GM23338 (cell line): Measurements from ENCODE around the gene TNRC18. TPM values are rescaled to one million over a fixed set of nuclear protein-coding genes. Genes with fewer than 3 reads are reported as not detected.

Experiments
- ATAC-seq: fragments of 200-7000 bp; cut with Tn5 transposase; 3 replicates; pipeline ENCODE4 v1.9.1; 2020
- DNase-seq: peaks from one replicate; pipeline ENCODE4 v3.0.0-alpha.2; 2015; ENCODE audit warnings: low spot score
- H2AFZ ChIP-seq: fragments of 200-600 bp; sonication (generic); 2 replicates; pipeline ENCODE4 v1.8.0; 2016; ENCODE audit warnings: antibody characterized with exemption, mild to moderate bottlenecking, moderate library complexity
- H3F3A ChIP-seq: fragments of 200-600 bp; sonication (generic); replicated peaks from 2 replicates; pipeline ENCODE4 v1.8.0; 2017; ENCODE audit warnings: antibody characterized with exemption, mixed run types, low read depth
- H3K27ac ChIP-seq: fragments of 200-600 bp; sonication (generic); 2 replicates; pipeline ENCODE4 v1.6.1; 2016; ENCODE audit warnings: low read depth
- H3K27me3 ChIP-seq: fragments of 200-600 bp; sonication (generic); 2 replicates; pipeline ENCODE4 v1.8.0; 2016; ENCODE audit warnings: mild to moderate bottlenecking, mixed run types, moderate library complexity; ENCODE audit not compliant: insufficient read depth
- H3K36me3 ChIP-seq: fragments of 200-600 bp; sonication (generic); 2 replicates; pipeline ENCODE4 v1.8.0; 2016; ENCODE audit warnings: mild to moderate bottlenecking; ENCODE audit not compliant: insufficient read depth
- H3K4me1 ChIP-seq: fragments of 200-600 bp; sonication (generic); 2 replicates; pipeline ENCODE4 v1.8.0; 2016; ENCODE audit warnings: mild to moderate bottlenecking, moderate library complexity; ENCODE audit not compliant: insufficient read depth
- H3K4me2 ChIP-seq: fragments of 200-600 bp; sonication (generic); 2 replicates; pipeline ENCODE4 v1.7.1; 2017; ENCODE audit warnings: mixed run types
- H3K4me3 ChIP-seq: fragments of 200-600 bp; sonication (generic); 2 replicates; pipeline ENCODE4 v1.6.1; 2016; ENCODE audit warnings: mixed run types
- H3K79me2 ChIP-seq: fragments of 200-600 bp; sonication (generic); replicated peaks from 2 replicates; pipeline ENCODE4 v1.8.0; 2017; ENCODE audit warnings: mild to moderate bottlenecking; ENCODE audit not compliant: insufficient read depth
- H3K9me2 ChIP-seq: fragments of 200-600 bp; sonication (generic); 2 replicates; pipeline ENCODE4 v1.8.0; 2017; ENCODE audit not compliant: insufficient read depth
- H4K20me1 ChIP-seq: fragments of 200-600 bp; sonication (generic); replicated peaks from 2 replicates; pipeline ENCODE4 v1.8.0; 2017; ENCODE audit warnings: mild to moderate bottlenecking; ENCODE audit not compliant: insufficient read depth
- H3K27ac Mint-ChIP-seq: 2 replicates; pipeline ENCODE4 v1.8.0; 2020; ENCODE audit warnings: inconsistent platforms, mild to moderate bottlenecking, moderate library complexity, mixed read lengths
- H3K27me3 Mint-ChIP-seq: 3 replicates; pipeline ENCODE4 v1.8.0; 2022; ENCODE audit warnings: low read depth, mild to moderate bottlenecking, moderate library complexity, mixed read lengths, inconsistent platforms; ENCODE audit not compliant: insufficient read depth, poor library complexity
- H3K36me3 Mint-ChIP-seq: 3 replicates; pipeline ENCODE4 v1.8.0; 2021; ENCODE audit warnings: low read depth, mild to moderate bottlenecking, inconsistent platforms, moderate library complexity, mixed read lengths
- H3K4me1 Mint-ChIP-seq: 3 replicates; pipeline ENCODE4 v1.8.0; 2020; ENCODE audit warnings: mild to moderate bottlenecking, inconsistent platforms, mixed read lengths
- H3K4me3 Mint-ChIP-seq: 3 replicates; pipeline ENCODE4 v1.8.0; 2021; ENCODE audit warnings: moderate library complexity, mild to moderate bottlenecking, inconsistent platforms, mixed read lengths
- H3K9me3 Mint-ChIP-seq: 3 replicates; pipeline ENCODE4 v1.8.0; 2020; ENCODE audit warnings: moderate library complexity, mild to moderate bottlenecking, inconsistent platforms, mixed read lengths
- CREB1 ChIP-seq: fragments of 250-450 bp; sonication (Bioruptor Pico); IDR thresholded peaks from 2 replicates; pipeline ENCODE4 v1.5.0; 2020; ENCODE audit warnings: low read depth, mild to moderate bottlenecking, moderate library complexity
- EZH2 ChIP-seq: fragments of 200-600 bp; sonication (generic); IDR thresholded peaks from one replicate; pipeline ENCODE4 v1.8.0; 2017; ENCODE audit warnings: antibody characterized with exemption, mild to moderate bottlenecking, low read depth; ENCODE audit not compliant: unreplicated experiment
- EZH2phosphoT487 ChIP-seq: fragments of 200-600 bp; sonication (generic); IDR thresholded peaks from one replicate; pipeline ENCODE4 v1.8.1; 2018; ENCODE audit warnings: antibody characterized with exemption; ENCODE audit not compliant: unreplicated experiment
- JUNB ChIP-seq: IDR thresholded peaks from one replicate; pipeline ENCODE4 v1.6.1; 2016; ENCODE audit warnings: antibody characterized with exemption; ENCODE audit not compliant: unreplicated experiment
- NANOG ChIP-seq: IDR thresholded peaks from 2 replicates; pipeline ENCODE4 v1.6.1; 2016; ENCODE audit warnings: antibody characterized with exemption, borderline replicate concordance
- POLR2AphosphoS5 ChIP-seq: IDR thresholded peaks from 2 replicates; pipeline ENCODE4 v1.6.1; 2016; ENCODE audit warnings: antibody characterized with exemption, low read depth
- STAT1 ChIP-seq: IDR thresholded peaks from one replicate; pipeline ENCODE4 v1.6.1; 2016; ENCODE audit warnings: antibody characterized with exemption; ENCODE audit not compliant: unreplicated experiment
- ZNF114 ChIP-seq: fragments of 250-450 bp; sonication (Bioruptor Pico); IDR thresholded peaks from 2 replicates; pipeline ENCODE4 v1.5.0; 2020; ENCODE audit warnings: mild to moderate bottlenecking, moderate library complexity
- ZNF331 ChIP-seq: fragments of 250-450 bp; sonication (Bioruptor Pico); IDR thresholded peaks from 2 replicates; pipeline ENCODE4 v1.5.0; 2020; ENCODE audit warnings: low read depth, mild to moderate bottlenecking, moderate library complexity
- polyA plus RNA-seq: library from polyadenylated mRNA; unstranded; fragments of >200 nt; fragmentation: Nextera tagmentation; extraction: Ambion mirVana; gene quantifications from 2 replicates; pipeline ENCODE4 v1.2.1, GENCODE V29; 2016
- total RNA-seq: library from RNA; depleted of rRNA; stranded (reverse); fragments of >200 nt; shearing (Covaris generic); gene quantifications from 2 replicates; pipeline ENCODE4 v1.2.3, GENCODE V29; 2014
- TF ChIP-seq, protein P1 (sequence below): fragments of 250-450 bp; sonication (Bioruptor Pico); IDR thresholded peaks from 2 replicates; pipeline ENCODE4 v1.5.0; 2020; ENCODE audit warnings: mild to moderate bottlenecking, moderate library complexity
- TF ChIP-seq, protein P2 (sequence below), 2 experiments: fragments of 200-600 bp in 1 of 2; sonication (generic) in 1 of 2; conservative IDR thresholded peaks; 2 replicates each; pipeline versions ENCODE4 v1.5.1 to v1.6.1; 2016 to 2017; ENCODE audit warnings: antibody characterized with exemption in 2 of 2, low read depth in 2 of 2, mild to moderate bottlenecking in 2 of 2, moderate library complexity in 1 of 2
- TF ChIP-seq, protein P3 (sequence below): IDR thresholded peaks from one replicate; pipeline ENCODE4 v1.6.1; 2018; ENCODE audit warnings: antibody characterized with exemption; ENCODE audit not compliant: unreplicated experiment
- TF ChIP-seq, protein P4 (sequence below): IDR thresholded peaks from 2 replicates; pipeline ENCODE4 v1.6.1; 2016; ENCODE audit warnings: antibody characterized with exemption

TNRC18 gene
- total and polyA plus RNA-seq, 2 experiments from 2014 or later = 2.1 to 17.5 TPM

DNA sequence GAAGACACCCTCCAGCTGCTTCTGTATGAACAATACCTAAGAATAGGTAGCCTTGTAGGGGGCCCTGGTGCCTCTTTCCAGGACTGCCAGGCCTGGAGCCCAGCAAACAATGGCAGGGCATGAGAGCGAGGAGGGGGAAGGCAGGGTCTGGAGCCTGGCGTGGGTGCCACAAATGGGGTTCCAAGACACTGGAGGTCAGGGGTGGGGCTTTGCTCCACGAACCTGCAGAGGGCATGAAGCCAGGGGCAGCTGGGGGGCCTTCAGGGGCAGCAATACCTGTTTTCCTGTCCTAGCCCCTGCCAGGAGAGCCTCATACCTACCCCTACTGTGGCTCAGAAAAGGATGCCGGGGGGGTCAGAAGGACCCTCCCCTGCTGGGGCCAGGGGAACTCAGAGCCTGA is 79.3 kb downstream of the TNRC18 start (continued):
- TF ChIP-seq, protein P1, sequence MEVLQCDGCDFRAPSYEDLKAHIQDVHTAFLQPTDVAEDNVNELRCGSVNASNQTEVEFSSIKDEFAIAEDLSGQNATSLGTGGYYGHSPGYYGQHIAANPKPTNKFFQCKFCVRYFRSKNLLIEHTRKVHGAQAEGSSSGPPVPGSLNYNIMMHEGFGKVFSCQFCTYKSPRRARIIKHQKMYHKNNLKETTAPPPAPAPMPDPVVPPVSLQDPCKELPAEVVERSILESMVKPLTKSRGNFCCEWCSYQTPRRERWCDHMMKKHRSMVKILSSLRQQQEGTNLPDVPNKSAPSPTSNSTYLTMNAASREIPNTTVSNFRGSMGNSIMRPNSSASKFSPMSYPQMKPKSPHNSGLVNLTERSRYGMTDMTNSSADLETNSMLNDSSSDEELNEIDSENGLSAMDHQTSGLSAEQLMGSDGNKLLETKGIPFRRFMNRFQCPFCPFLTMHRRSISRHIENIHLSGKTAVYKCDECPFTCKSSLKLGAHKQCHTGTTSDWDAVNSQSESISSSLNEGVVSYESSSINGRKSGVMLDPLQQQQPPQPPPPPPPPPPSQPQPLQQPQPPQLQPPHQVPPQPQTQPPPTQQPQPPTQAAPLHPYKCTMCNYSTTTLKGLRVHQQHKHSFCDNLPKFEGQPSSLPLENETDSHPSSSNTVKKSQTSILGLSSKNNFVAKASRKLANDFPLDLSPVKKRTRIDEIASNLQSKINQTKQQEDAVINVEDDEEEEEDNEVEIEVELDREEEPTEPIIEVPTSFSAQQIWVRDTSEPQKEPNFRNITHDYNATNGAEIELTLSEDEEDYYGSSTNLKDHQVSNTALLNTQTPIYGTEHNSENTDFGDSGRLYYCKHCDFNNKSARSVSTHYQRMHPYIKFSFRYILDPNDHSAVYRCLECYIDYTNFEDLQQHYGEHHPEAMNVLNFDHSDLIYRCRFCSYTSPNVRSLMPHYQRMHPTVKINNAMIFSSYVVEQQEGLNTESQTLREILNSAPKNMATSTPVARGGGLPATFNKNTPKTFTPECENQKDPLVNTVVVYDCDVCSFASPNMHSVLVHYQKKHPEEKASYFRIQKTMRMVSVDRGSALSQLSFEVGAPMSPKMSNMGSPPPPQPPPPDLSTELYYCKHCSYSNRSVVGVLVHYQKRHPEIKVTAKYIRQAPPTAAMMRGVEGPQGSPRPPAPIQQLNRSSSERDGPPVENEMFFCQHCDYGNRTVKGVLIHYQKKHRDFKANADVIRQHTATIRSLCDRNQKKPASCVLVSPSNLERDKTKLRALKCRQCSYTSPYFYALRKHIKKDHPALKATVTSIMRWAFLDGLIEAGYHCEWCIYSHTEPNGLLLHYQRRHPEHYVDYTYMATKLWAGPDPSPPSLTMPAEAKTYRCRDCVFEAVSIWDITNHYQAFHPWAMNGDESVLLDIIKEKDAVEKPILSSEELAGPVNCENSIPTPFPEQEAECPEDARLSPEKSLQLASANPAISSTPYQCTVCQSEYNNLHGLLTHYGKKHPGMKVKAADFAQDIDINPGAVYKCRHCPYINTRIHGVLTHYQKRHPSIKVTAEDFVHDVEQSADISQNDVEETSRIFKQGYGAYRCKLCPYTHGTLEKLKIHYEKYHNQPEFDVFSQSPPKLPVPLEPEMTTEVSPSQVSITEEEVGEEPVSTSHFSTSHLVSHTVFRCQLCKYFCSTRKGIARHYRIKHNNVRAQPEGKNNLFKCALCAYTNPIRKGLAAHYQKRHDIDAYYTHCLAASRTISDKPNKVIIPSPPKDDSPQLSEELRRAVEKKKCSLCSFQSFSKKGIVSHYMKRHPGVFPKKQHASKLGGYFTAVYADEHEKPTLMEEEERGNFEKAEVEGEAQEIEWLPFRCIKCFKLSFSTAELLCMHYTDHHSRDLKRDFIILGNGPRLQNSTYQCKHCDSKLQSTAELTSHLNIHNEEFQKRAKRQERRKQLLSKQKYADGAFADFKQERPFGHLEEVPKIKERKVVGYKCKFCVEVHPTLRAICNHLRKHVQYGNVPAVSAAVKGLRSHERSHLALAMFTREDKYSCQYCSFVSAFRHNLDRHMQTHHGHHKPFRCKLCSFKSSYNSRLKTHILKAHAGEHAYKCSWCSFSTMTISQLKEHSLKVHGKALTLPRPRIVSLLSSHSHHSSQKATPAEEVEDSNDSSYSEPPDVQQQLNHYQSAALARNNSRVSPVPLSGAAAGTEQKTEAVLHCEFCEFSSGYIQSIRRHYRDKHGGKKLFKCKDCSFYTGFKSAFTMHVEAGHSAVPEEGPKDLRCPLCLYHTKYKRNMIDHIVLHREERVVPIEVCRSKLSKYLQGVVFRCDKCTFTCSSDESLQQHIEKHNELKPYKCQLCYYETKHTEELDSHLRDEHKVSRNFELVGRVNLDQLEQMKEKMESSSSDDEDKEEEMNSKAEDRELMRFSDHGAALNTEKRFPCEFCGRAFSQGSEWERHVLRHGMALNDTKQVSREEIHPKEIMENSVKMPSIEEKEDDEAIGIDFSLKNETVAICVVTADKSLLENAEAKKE (CRISPR knock-in tag) = no peak
- TF ChIP-seq JUNB = no peak
- TF ChIP-seq ZNF331 (CRISPR knock-in tag) = no peak
- no peak for TF ChIP-seq POLR2AphosphoS5
- TF ChIP-seq STAT1 = no peak
- TF ChIP-seq, protein P2, sequence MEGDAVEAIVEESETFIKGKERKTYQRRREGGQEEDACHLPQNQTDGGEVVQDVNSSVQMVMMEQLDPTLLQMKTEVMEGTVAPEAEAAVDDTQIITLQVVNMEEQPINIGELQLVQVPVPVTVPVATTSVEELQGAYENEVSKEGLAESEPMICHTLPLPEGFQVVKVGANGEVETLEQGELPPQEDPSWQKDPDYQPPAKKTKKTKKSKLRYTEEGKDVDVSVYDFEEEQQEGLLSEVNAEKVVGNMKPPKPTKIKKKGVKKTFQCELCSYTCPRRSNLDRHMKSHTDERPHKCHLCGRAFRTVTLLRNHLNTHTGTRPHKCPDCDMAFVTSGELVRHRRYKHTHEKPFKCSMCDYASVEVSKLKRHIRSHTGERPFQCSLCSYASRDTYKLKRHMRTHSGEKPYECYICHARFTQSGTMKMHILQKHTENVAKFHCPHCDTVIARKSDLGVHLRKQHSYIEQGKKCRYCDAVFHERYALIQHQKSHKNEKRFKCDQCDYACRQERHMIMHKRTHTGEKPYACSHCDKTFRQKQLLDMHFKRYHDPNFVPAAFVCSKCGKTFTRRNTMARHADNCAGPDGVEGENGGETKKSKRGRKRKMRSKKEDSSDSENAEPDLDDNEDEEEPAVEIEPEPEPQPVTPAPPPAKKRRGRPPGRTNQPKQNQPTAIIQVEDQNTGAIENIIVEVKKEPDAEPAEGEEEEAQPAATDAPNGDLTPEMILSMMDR (conservative IDR thresholded peaks at IDR 0.05; ENCODE audit: low read depth in 2 of 2) = no peak
- TF ChIP-seq EZH2phosphoT487 = no peak
- no peak for TF ChIP-seq EZH2
- TF ChIP-seq ZNF114 = no peak

DNA sequence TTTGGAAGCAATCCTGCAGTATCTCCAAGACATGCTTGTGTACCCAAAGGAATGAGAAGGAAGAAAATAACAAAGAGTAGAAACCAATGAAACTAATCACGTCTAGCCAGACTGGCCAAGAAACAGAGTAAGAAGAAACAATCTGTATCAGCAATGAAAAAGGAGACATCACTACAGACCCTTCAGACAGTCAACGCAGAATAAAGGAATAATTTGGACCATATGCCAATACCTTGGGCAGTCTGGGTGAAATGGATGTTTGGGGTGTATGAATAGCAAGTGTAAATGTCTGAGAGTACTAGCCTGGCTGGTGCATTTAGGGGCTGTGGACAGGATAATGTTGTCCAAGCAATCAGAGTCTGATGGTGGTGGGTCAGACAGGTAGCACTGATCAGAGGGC is 79.8 kb downstream of the TNRC18 start:
- peaks cover under 1% of the 10 kb centered on the region; the same call in 1 of the 2 replicates for H3K4me1 ChIP-seq
- no peak overlapping the region for H2AFZ ChIP-seq
- H4K20me1 ChIP-seq = no peaks in the 10 kb centered on the region
- H3F3A ChIP-seq = no peaks in the 10 kb centered on the region
- peaks cover 7% of the 10 kb centered on the region for H3K27me3 ChIP-seq
- no peak overlapping the region for H3K27ac Mint-ChIP-seq
- no peaks in the 10 kb centered on the region for H3K9me2 ChIP-seq
- no peak overlapping the region for H3K4me2 ChIP-seq
- no peak for ATAC-seq
- H3K36me3 Mint-ChIP-seq = peaks cover 21% of the 10 kb centered on the region
- H3K9me3 Mint-ChIP-seq = peaks cover 37% of the 10 kb centered on the region
- no peaks in the 10 kb centered on the region for H3K36me3 ChIP-seq
- peaks cover 6% of the 10 kb centered on the region; the same call in 1 of the 3 replicates for H3K4me1 Mint-ChIP-seq
- H3K4me3 Mint-ChIP-seq = no peak overlapping the region
- peaks cover 15% of the 10 kb centered on the region for H3K27me3 Mint-ChIP-seq
- no peaks in the 10 kb centered on the region for H3K79me2 ChIP-seq
- no peak overlapping the region for H3K4me3 ChIP-seq
- no peak for DNase-seq
- H3K27ac ChIP-seq = no peak overlapping the region
- TF ChIP-seq EZH2phosphoT487 (no peak), STAT1 (no peak), ZNF114 (no peak), CREB1 (CRISPR knock-in tag) (no peak), POLR2AphosphoS5 (no peak), NANOG (no peak), EZH2 (no peak), JUNB (no peak)
- TF ChIP-seq, protein P3, sequence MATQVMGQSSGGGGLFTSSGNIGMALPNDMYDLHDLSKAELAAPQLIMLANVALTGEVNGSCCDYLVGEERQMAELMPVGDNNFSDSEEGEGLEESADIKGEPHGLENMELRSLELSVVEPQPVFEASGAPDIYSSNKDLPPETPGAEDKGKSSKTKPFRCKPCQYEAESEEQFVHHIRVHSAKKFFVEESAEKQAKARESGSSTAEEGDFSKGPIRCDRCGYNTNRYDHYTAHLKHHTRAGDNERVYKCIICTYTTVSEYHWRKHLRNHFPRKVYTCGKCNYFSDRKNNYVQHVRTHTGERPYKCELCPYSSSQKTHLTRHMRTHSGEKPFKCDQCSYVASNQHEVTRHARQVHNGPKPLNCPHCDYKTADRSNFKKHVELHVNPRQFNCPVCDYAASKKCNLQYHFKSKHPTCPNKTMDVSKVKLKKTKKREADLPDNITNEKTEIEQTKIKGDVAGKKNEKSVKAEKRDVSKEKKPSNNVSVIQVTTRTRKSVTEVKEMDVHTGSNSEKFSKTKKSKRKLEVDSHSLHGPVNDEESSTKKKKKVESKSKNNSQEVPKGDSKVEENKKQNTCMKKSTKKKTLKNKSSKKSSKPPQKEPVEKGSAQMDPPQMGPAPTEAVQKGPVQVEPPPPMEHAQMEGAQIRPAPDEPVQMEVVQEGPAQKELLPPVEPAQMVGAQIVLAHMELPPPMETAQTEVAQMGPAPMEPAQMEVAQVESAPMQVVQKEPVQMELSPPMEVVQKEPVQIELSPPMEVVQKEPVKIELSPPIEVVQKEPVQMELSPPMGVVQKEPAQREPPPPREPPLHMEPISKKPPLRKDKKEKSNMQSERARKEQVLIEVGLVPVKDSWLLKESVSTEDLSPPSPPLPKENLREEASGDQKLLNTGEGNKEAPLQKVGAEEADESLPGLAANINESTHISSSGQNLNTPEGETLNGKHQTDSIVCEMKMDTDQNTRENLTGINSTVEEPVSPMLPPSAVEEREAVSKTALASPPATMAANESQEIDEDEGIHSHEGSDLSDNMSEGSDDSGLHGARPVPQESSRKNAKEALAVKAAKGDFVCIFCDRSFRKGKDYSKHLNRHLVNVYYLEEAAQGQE = no peak
- TF ChIP-seq, protein P4, sequence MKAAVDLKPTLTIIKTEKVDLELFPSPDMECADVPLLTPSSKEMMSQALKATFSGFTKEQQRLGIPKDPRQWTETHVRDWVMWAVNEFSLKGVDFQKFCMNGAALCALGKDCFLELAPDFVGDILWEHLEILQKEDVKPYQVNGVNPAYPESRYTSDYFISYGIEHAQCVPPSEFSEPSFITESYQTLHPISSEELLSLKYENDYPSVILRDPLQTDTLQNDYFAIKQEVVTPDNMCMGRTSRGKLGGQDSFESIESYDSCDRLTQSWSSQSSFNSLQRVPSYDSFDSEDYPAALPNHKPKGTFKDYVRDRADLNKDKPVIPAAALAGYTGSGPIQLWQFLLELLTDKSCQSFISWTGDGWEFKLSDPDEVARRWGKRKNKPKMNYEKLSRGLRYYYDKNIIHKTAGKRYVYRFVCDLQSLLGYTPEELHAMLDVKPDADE = no peak
